ENCODE measurements around the gene KCNT1. TPM values are rescaled to one million over a fixed set of nuclear protein-coding genes. Genes with fewer than 3 reads are reported as not detected.

The KCNT1 gene
- total RNA-seq, 1 experiment from 2014 or later: 0.68 TPM

GRCh38 chr9:135662758-135663450 lies 39.1 kb upstream of the KCNT1 start, which contains the start of gene LCN9:
Gene LCN9 (plus strand): TSS chr9:135663309. CDS start chr9:135663322, 13 bp downstream.
- Mint-ChIP-seq H3K36me3 (ENCODE audit: insufficient read depth in 1 of 3, low read depth in 3 of 3) (peaks cover 2 to 23% (median 4%) of the 10 kb centered on the region in 3 experiments; a peak in 6 of 7 replicates), H3K4me3 (no peak within 1 kb of the TSS), H3K27me3 (ENCODE audit: low read depth) (no peaks in the 10 kb centered on the region; the same call in none of the 2 replicates), H3K4me1 (peaks cover 9 to 14% of the 10 kb centered on the region in 2 experiments), H3K27ac (peak within 1 kb of the TSS in 1 of 3 experiments; percentile 74; a peak in 2 of 7 replicates), H3K9me3 (peaks cover 2 to 3% of the 10 kb centered on the region in 2 experiments; a peak in 2 of 5 replicates)
- no peak within 1 kb of the TSS for H3K4me2 ChIP-seq (ENCODE audit: insufficient read depth, insufficient read length, low read length)
- no peak within 1 kb of the TSS for H4K8ac ChIP-seq (replicated peaks; ENCODE audit: insufficient read length, low read depth, low read length)
- H3K9me3 ChIP-seq (ENCODE audit: control insufficient read depth, low read depth, low read length): peaks cover 4% of the 10 kb centered on the region
- H3K56ac ChIP-seq (ENCODE audit: insufficient read length, low read depth, low read length): no peak within 1 kb of the TSS
- H3K18ac ChIP-seq (ENCODE audit: insufficient read length, low read depth, low read length): no peak within 1 kb of the TSS
- H3K4me1 ChIP-seq (ENCODE audit: insufficient read depth, low read length): no peaks in the 10 kb centered on the region
- H4K20me1 ChIP-seq (ENCODE audit: control insufficient read depth, insufficient read depth, insufficient read length): peaks cover 2% of the 10 kb centered on the region
- no peaks in the 10 kb centered on the region for H3K79me2 ChIP-seq (ENCODE audit: insufficient read depth, low read length)
- H3K23ac ChIP-seq (ENCODE audit: insufficient read length, low read depth, low read length): no peak within 1 kb of the TSS
- H2BK5ac ChIP-seq (ENCODE audit: insufficient read length, low read length): no peak within 1 kb of the TSS
- TF ChIP-seq, protein P1, sequence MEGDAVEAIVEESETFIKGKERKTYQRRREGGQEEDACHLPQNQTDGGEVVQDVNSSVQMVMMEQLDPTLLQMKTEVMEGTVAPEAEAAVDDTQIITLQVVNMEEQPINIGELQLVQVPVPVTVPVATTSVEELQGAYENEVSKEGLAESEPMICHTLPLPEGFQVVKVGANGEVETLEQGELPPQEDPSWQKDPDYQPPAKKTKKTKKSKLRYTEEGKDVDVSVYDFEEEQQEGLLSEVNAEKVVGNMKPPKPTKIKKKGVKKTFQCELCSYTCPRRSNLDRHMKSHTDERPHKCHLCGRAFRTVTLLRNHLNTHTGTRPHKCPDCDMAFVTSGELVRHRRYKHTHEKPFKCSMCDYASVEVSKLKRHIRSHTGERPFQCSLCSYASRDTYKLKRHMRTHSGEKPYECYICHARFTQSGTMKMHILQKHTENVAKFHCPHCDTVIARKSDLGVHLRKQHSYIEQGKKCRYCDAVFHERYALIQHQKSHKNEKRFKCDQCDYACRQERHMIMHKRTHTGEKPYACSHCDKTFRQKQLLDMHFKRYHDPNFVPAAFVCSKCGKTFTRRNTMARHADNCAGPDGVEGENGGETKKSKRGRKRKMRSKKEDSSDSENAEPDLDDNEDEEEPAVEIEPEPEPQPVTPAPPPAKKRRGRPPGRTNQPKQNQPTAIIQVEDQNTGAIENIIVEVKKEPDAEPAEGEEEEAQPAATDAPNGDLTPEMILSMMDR (conservative IDR thresholded peaks at IDR 0.05): no peak
- peak; percentile 24 for DNase-seq
- no peak within 1 kb of the TSS for H2BK15ac ChIP-seq (ENCODE audit: low read depth, low read length)
- no peaks in the 10 kb centered on the region for H3K23me2 ChIP-seq (ENCODE audit: insufficient read length, low read depth, low read length, poor library complexity, severe bottlenecking)
- H2AK5ac ChIP-seq (ENCODE audit: insufficient read length, low read length): no peak within 1 kb of the TSS
- no peaks in the 10 kb centered on the region for H3K79me1 ChIP-seq (ENCODE audit: insufficient read depth, low read depth, low read length, poor library complexity, severe bottlenecking)
- no peak within 1 kb of the TSS for H3K27ac ChIP-seq (ENCODE audit: insufficient read length, low read depth, low read length)
- H3K14ac ChIP-seq (ENCODE audit: insufficient read depth, low read length): no peak within 1 kb of the TSS; the same call in 1 of the 2 replicates
- no peak within 1 kb of the TSS for H4K91ac ChIP-seq (ENCODE audit: insufficient read length, low read depth, low read length)
- H2BK120ac ChIP-seq (ENCODE audit: low read depth, low read length, poor library complexity, severe bottlenecking): no peak within 1 kb of the TSS
- no peak within 1 kb of the TSS for H4K5ac ChIP-seq (ENCODE audit: insufficient read length, low read depth, low read length)
- H3K4ac ChIP-seq (ENCODE audit: low read depth, low read length): no peak within 1 kb of the TSS
- H3T11ph ChIP-seq (ENCODE audit: low read length): no peak within 1 kb of the TSS
- H2AFZ ChIP-seq (ENCODE audit: low read length): no peak within 1 kb of the TSS
- no CpG with 5 or more reads among the region's 25 CpGs for WGBS (ENCODE audit: extremely low coverage, insufficient read length, low lambda C conversion rate)
- no peak within 1 kb of the TSS for H2BK12ac ChIP-seq (ENCODE audit: insufficient read length, low read depth, low read length)
- H2BK20ac ChIP-seq (ENCODE audit: low read depth, low read length, poor library complexity, severe bottlenecking): no peak within 1 kb of the TSS
- no peak within 1 kb of the TSS for H3K9ac ChIP-seq (ENCODE audit: extremely low read depth, insufficient read length, low read length)
- no peaks in the 10 kb centered on the region for H3K27me3 ChIP-seq (ENCODE audit: insufficient read depth, low read length)
